PFSK-1 (cell line): ENCODE data around the gene KAT8.
A peak's percentile ranks its signal among the peaks of the same experiment; 100 is the strongest.

ENCODE experiments used
- FOXP2 ChIP-seq: optimal IDR thresholded peaks from 2 replicates; pipeline ENCODE3; 2011; ENCODE audit warnings: borderline replicate concordance, control low read depth, inconsistent platforms; ENCODE audit not compliant: insufficient read depth; ENCODE audit errors: extremely low read length, extremely low read depth
- POLR2AphosphoS5 ChIP-seq: IDR thresholded peaks from 2 replicates; pipeline ENCODE4 v1.6.1; 2012; ENCODE audit warnings: low read depth, mild to moderate bottlenecking, control low read depth, low read length, moderate library complexity
- REST ChIP-seq, 2 experiments: IDR thresholded peaks; 2 replicates each; pipeline versions ENCODE4 v1.6.1 to v1.8.0; 2011 to 2012; ENCODE audit warnings: low read depth in 2 of 2, low read length in 2 of 2, control low read depth in 1 of 2, inconsistent platforms in 1 of 2, mild to moderate bottlenecking in 1 of 2, moderate library complexity in 1 of 2; ENCODE audit not compliant: insufficient read depth in 1 of 2
- SIN3A ChIP-seq: IDR thresholded peaks from 2 replicates; pipeline ENCODE4 v1.6.1; 2012; ENCODE audit warnings: mild to moderate bottlenecking, low read length, moderate library complexity, borderline replicate concordance; ENCODE audit not compliant: insufficient read depth
- TAF1 ChIP-seq: IDR thresholded peaks from 2 replicates; pipeline ENCODE4 v1.6.1; 2012; ENCODE audit warnings: low read length, control low read depth, borderline replicate concordance; ENCODE audit not compliant: insufficient read depth

The KAT8 gene

GRCh38 chr16:31093132-31093703 lies 24.2 kb upstream of the KAT8 start:
- TF ChIP-seq TAF1 = no peak
- no peak for TF ChIP-seq REST (IDR thresholded peaks at IDR 0.05; ENCODE audit: insufficient read depth in 1 of 2, low read depth in 2 of 2, low read length in 2 of 2)
- no peak for TF ChIP-seq POLR2AphosphoS5
- no peak for TF ChIP-seq SIN3A
- TF ChIP-seq FOXP2 = no peak

- no peak for TF ChIP-seq SIN3A
- no peak for TF ChIP-seq TAF1
- no peak for TF ChIP-seq REST (IDR thresholded peaks at IDR 0.05; ENCODE audit: insufficient read depth in 1 of 2, low read depth in 2 of 2, low read length in 2 of 2)
- no peak for TF ChIP-seq POLR2AphosphoS5
- TF ChIP-seq FOXP2 = no peak
These were observed 23.4 kb upstream of the KAT8 start for GRCh38 chr16:31094088-31094423.

- peak; percentile 72; the same call in 1 of the 2 replicates for TF ChIP-seq SIN3A
- TF ChIP-seq FOXP2 = peak; percentile 56
- TF ChIP-seq POLR2AphosphoS5 = peak; percentile 57; the same call in 1 of the 2 replicates
- TF ChIP-seq TAF1 = peak; percentile 67; the same call in 1 of the 2 replicates
- no peak for TF ChIP-seq REST (IDR thresholded peaks at IDR 0.05; ENCODE audit: insufficient read depth in 1 of 2, low read depth in 2 of 2, low read length in 2 of 2)
These were observed 22.9 kb upstream of the KAT8 start, which contains the start of gene VKORC1 for GRCh38 chr16:31094424-31095120. Gene VKORC1 (minus strand): TSS chr16:31094797. CDS start chr16:31094729, 68 bp downstream.

- no peak for TF ChIP-seq REST (IDR thresholded peaks at IDR 0.05; ENCODE audit: insufficient read depth in 1 of 2, low read depth in 2 of 2, low read length in 2 of 2)
- TF ChIP-seq POLR2AphosphoS5 = no peak
- TF ChIP-seq TAF1 = no peak
- no peak for TF ChIP-seq FOXP2
- no peak for TF ChIP-seq SIN3A
These were observed 17.4 kb upstream of the KAT8 start for GRCh38 chr16:31099860-31100638.
